Right kidney (tissue), 1 donor: ENCODE results near the gene GLRA3.
"Not testable (repeated sequence)": the region's sequence is repeated elsewhere in the genome, so short reads cannot be mapped to it uniquely, and the experiment has no call there.

Experiments used
- DNase-seq: peaks from one replicate; pipeline ENCODE4 v3.0.0-alpha.2; 2016

The GLRA3 gene

GRCh38 chr4:174808836-174809235 lies 20.2 kb downstream of the GLRA3 start:
- DNase-seq, result no peak

- DNase-seq, result no peak
Measured at GRCh38 chr4:174808119-174808518, 20.9 kb downstream of the GLRA3 start.

- DNase-seq, result no peak
Measured at GRCh38 chr4:174805746-174806145, 23.3 kb downstream of the GLRA3 start.

GRCh38 chr4:174794543-174795094 lies 34.4 kb downstream of the GLRA3 start:
- no peak for DNase-seq

GRCh38 chr4:174789657-174790056 lies 39.4 kb downstream of the GLRA3 start:
- DNase-seq, result no peak

- DNase-seq, result not testable (repeated sequence)
Measured at GRCh38 chr4:174778274-174778986, 50.6 kb downstream of the GLRA3 start.

- no peak for DNase-seq
Measured at GRCh38 chr4:174775366-174775765, 53.7 kb downstream of the GLRA3 start.

GRCh38 chr4:174764105-174764729 lies 64.8 kb downstream of the GLRA3 start:
- no peak for DNase-seq

- no peak for DNase-seq
Measured at GRCh38 chr4:174763454-174764104, 65.5 kb downstream of the GLRA3 start.

- DNase-seq, result no peak
Measured at GRCh38 chr4:174761451-174761850, 67.6 kb downstream of the GLRA3 start.

- DNase-seq, result no peak
Measured at GRCh38 chr4:174757736-174758135, 71.3 kb downstream of the GLRA3 start.

GRCh38 chr4:174753021-174753420 lies 76.0 kb downstream of the GLRA3 start:
- no peak for DNase-seq

GRCh38 chr4:174752026-174752425 lies 77.0 kb downstream of the GLRA3 start:
- no peak for DNase-seq

- no peak for DNase-seq
Measured at GRCh38 chr4:174749091-174749490, 80.0 kb downstream of the GLRA3 start.

GRCh38 chr4:174746710-174747109 lies 82.3 kb downstream of the GLRA3 start:
- no peak for DNase-seq

- DNase-seq, result no peak
Measured at GRCh38 chr4:174742561-174742960, 86.5 kb downstream of the GLRA3 start.

- DNase-seq, result no peak
Measured at GRCh38 chr4:174739576-174739975, 89.5 kb downstream of the GLRA3 start.

GRCh38 chr4:174734181-174734580 lies 94.9 kb downstream of the GLRA3 start:
- no peak for DNase-seq

- no peak for DNase-seq
Measured at GRCh38 chr4:174717828-174718227, 111.2 kb downstream of the GLRA3 start.

GRCh38 chr4:174716986-174717770 lies 111.9 kb downstream of the GLRA3 start:
- no peak for DNase-seq

GRCh38 chr4:174714393-174715211 lies 114.4 kb downstream of the GLRA3 start:
- DNase-seq, result no peak

- no peak for DNase-seq
Measured at GRCh38 chr4:174713821-174714220, 115.2 kb downstream of the GLRA3 start.
